A549 (cell line): Measurements from ENCODE around the gene TNFSF13B. TPM values are rescaled to one million over a fixed set of nuclear protein-coding genes. Genes with fewer than 3 reads are reported as not detected.

ENCODE experiments used
- ATAC-seq, 2 experiments: fragments of 200-7000 bp in 1 of 2; fragments of >200 bp in 1 of 2; cut with Nextera tagmentation in 1 of 2; cut with Tn5 transposase in 1 of 2; 3 replicates each; pipeline versions ENCODE4 v1.8.0 to v1.9.1; 2018 to 2020; ENCODE audit warnings: mild to moderate bottlenecking in 1 of 2, moderate library complexity in 1 of 2
- CTCF ChIA-PET: fragments of 300-600 bp; sonication (Branson Sonifier 250); formaldehyde crosslinking; extraction: SDS; loops from one replicate; lab custom pipeline; 2021; ENCODE audit warnings: antibody characterized with exemption, inconsistent platforms; lab: Yijun Ruan, JAX
- POLR2A ChIA-PET: fragments of 350-600 bp; formaldehyde crosslinking; extraction: SDS; loops from one replicate; lab custom pipeline; 2021; ENCODE audit warnings: antibody characterized with exemption, inconsistent platforms; lab: Yijun Ruan, JAX
- DNase-seq, 2 experiments: peaks; one replicate each; pipeline versions ENCODE4 v3.0.0 to v3.0.0-alpha.2; 2011 to 2016; ENCODE audit warnings: low read depth in 1 of 2, low spot score in 1 of 2
- FAIRE-seq: peaks from 2 replicates; lab custom pipeline; 2011; peaks lifted over from hg19 to GRCh38; lab: Jason Lieb, UNC
- H3K27ac ChIP-seq, 2 experiments: fragments of >200 bp; sonication (Bioruptor Twin); formaldehyde crosslinking; 3 replicates each; pipeline ENCODE4 v1.5.1; 2016 to 2017
- H3K4me1 ChIP-seq: fragments of >200 bp; sonication (Bioruptor Twin); formaldehyde crosslinking; 3 replicates; pipeline ENCODE4 v1.6.1; 2016
- H3K4me2 ChIP-seq: fragments of >200 bp; sonication (Bioruptor Twin); formaldehyde crosslinking; 3 replicates; pipeline ENCODE4 v1.6.1; 2016
- H3K4me3 ChIP-seq: fragments of >200 bp; sonication (Bioruptor Twin); formaldehyde crosslinking; 3 replicates; pipeline ENCODE4 v1.5.1; 2016
- H3K9me3 ChIP-seq: fragments of >200 bp; sonication (Bioruptor Twin); formaldehyde crosslinking; 3 replicates; pipeline ENCODE4 v1.6.1; 2016
- CHD2 ChIP-seq: fragments of 150-350 bp; IDR thresholded peaks from 2 replicates; pipeline ENCODE4 v1.6.1; 2014; ENCODE audit warnings: low read length; ENCODE audit not compliant: partially characterized antibody
- EHMT2 ChIP-seq: fragments of 200-600 bp; sonication (generic); IDR thresholded peaks from 2 replicates; pipeline ENCODE4 v1.6.1; 2016; ENCODE audit warnings: antibody characterized with exemption, low read depth, mild to moderate bottlenecking, moderate library complexity
- FOXS1 ChIP-seq: fragments of 250-450 bp; sonication (Bioruptor Pico); IDR thresholded peaks from 2 replicates; pipeline ENCODE4 v1.5.0; 2020; ENCODE audit warnings: mild to moderate bottlenecking, moderate library complexity
- HMGXB4 ChIP-seq: fragments of 250-450 bp; sonication (Bioruptor Pico); IDR thresholded peaks from 2 replicates; pipeline ENCODE4 v1.5.0; 2021; ENCODE audit warnings: mild to moderate bottlenecking, moderate library complexity, borderline replicate concordance
- JUNB ChIP-seq: fragments of >200 bp; sonication (Bioruptor Twin); formaldehyde crosslinking; IDR thresholded peaks from 2 replicates; pipeline ENCODE4 v1.6.1; 2016
- KDM1A ChIP-seq: fragments of 200-600 bp; sonication (generic); IDR thresholded peaks from 2 replicates; pipeline ENCODE4 v1.6.1; 2016; ENCODE audit warnings: low read depth, mild to moderate bottlenecking
- MAZ ChIP-seq: fragments of 150-350 bp; IDR thresholded peaks from 2 replicates; pipeline ENCODE4 v1.6.1; 2014; ENCODE audit warnings: antibody characterized with exemption, low read depth, low read length, borderline replicate concordance
- MYC ChIP-seq: IDR thresholded peaks from 2 replicates; pipeline ENCODE4 v1.6.1; 2012; ENCODE audit warnings: mild to moderate bottlenecking, inconsistent platforms, low read length, improper control_type of control experiment, borderline replicate concordance
- NFE2L2 ChIP-seq: fragments of 150-350 bp; conservative IDR thresholded peaks from 2 replicates; pipeline ENCODE4 v1.6.1; 2014; ENCODE audit warnings: low read length
- NR3C1 ChIP-seq: fragments of >200 bp; sonication (Bioruptor Twin); formaldehyde crosslinking; IDR thresholded peaks from 3 replicates; pipeline ENCODE4 v1.6.1; 2017
- POLR2A ChIP-seq: IDR thresholded peaks from 2 replicates; pipeline ENCODE4 v1.6.1; 2012; ENCODE audit warnings: mild to moderate bottlenecking, low read length
- RAD21 ChIP-seq, 2 experiments: fragments of >200 bp in 1 of 2; sonication (Bioruptor Twin) in 1 of 2; formaldehyde crosslinking in 1 of 2; IDR thresholded peaks in 1 of 2; conservative IDR thresholded peaks in 1 of 2; 2 replicates in 1 of 2; 3 replicates in 1 of 2; pipeline ENCODE4 v1.6.1; 2012 to 2018; ENCODE audit warnings: inconsistent platforms in 1 of 2
- RCOR1 ChIP-seq: fragments of 150-350 bp; IDR thresholded peaks from 2 replicates; pipeline ENCODE4 v1.6.1; 2014; ENCODE audit warnings: antibody characterized with exemption, low read length, low read depth
- RFX5 ChIP-seq: fragments of 450-650 bp; IDR thresholded peaks from 2 replicates; pipeline ENCODE4 v1.7.1; 2014; ENCODE audit warnings: antibody characterized with exemption, mild to moderate bottlenecking, moderate library complexity
- SREBF2 ChIP-seq: fragments of 450-650 bp; IDR thresholded peaks from 2 replicates; pipeline ENCODE4 v1.6.1; 2014; ENCODE audit warnings: mild to moderate bottlenecking, moderate library complexity
- ZC3H11A ChIP-seq: fragments of 450-650 bp; IDR thresholded peaks from 2 replicates; pipeline ENCODE4 v1.6.1; 2014; ENCODE audit warnings: antibody characterized with exemption, mild to moderate bottlenecking
- ZFP36 ChIP-seq: fragments of 450-650 bp; IDR thresholded peaks from 2 replicates; pipeline ENCODE4 v1.6.1; 2014; ENCODE audit warnings: borderline replicate concordance; ENCODE audit not compliant: partially characterized antibody
- WGBS: methylation state at CpG from one replicate; pipeline ENCODE4 v1.1.6; 2017; ENCODE audit errors: missing lambda C conversion rate; 5-methylcytosine and 5-hydroxymethylcytosine counted together
- polyA plus RNA-seq, 4 experiments: library from polyadenylated mRNA; depleted of rRNA in 3 of 4; stranded (reverse); fragments of >200 nt; fragmentation: RNase III in 1 of 4; extraction: RNeasy Plus Mini Kit Qiagen cat#74134 plus additional on column Dnase treatment in 1 of 4; gene quantifications; 2 replicates in 3 of 4; 3 replicates in 1 of 4; pipeline ENCODE4 v1.2.3, GENCODE V29; 2011 to 2017
- TF ChIP-seq, protein P1 (sequence below): IDR thresholded peaks from 2 replicates; pipeline ENCODE4 v1.6.1; 2012
- TF ChIP-seq, protein P2 (sequence below): fragments of 200-600 bp; sonication (generic); IDR thresholded peaks from 2 replicates; pipeline ENCODE4 v1.6.1; 2016; ENCODE audit warnings: antibody characterized with exemption, mild to moderate bottlenecking, moderate library complexity
- TF ChIP-seq, protein P3 (sequence below): fragments of >200 bp; sonication (Bioruptor Twin); formaldehyde crosslinking; IDR thresholded peaks from 3 replicates; pipeline ENCODE4 v1.6.1; 2016
- TF ChIP-seq, protein P4 (sequence below): fragments of 150-350 bp; IDR thresholded peaks from 2 replicates; pipeline ENCODE4 v1.6.1; 2014; ENCODE audit warnings: low read depth, mild to moderate bottlenecking, low read length
- TF ChIP-seq, protein P5 (sequence below): fragments of >200 bp; sonication (Bioruptor Twin); formaldehyde crosslinking; IDR thresholded peaks from 3 replicates; pipeline ENCODE4 v1.5.1; 2016

TNFSF13B gene
- polyA plus RNA-seq, 2 of the 4 experiments (the other 2 are of a cell fraction), result 0.13 to 0.22 TPM

DNA sequence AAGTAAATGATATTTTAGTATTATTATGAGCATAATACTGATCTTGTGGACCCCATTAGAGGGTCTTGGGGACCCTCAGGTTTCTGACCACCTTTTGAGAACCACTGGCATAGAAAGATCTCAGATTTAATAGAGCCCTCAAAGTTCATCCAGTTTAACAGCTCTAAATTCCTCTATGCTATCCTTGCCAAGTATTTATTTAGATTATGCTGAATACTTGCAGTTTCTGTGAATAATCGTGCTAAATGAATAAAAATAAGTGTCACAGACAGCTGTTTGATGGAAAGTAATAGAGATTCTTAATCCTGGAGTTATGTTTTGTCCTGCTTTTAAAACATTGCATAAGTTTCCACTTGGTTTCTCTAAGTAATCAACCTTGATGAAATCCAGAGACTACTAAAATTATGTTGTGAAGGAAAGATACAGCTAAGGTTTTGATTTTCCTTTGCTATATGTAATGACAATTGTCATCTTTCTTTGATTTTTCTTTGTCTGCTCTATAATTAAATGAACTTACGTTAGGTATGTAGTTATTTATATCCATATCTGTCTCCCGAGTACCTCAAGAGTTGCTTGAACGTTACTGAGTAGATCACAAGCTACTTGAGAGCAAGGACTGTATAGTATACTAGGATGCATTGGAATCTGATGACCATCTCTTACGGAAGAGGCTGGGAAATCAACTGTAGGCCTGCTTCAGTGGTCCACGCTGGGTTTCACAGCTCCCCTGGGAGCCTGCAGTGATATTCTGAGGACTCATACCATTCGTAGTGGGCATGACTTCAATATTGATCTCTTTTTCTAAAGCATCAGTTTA lies 45.6 kb upstream of the TNFSF13B start:
- TF ChIP-seq NFE2L2, result no peak
- TF ChIP-seq, protein P1, sequence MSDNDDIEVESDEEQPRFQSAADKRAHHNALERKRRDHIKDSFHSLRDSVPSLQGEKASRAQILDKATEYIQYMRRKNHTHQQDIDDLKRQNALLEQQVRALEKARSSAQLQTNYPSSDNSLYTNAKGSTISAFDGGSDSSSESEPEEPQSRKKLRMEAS, result no peak
- no peak for TF ChIP-seq KDM1A
- TF ChIP-seq RFX5, result no peak
- TF ChIP-seq SREBF2, result no peak
- no peak for TF ChIP-seq MYC
- TF ChIP-seq, protein P2, sequence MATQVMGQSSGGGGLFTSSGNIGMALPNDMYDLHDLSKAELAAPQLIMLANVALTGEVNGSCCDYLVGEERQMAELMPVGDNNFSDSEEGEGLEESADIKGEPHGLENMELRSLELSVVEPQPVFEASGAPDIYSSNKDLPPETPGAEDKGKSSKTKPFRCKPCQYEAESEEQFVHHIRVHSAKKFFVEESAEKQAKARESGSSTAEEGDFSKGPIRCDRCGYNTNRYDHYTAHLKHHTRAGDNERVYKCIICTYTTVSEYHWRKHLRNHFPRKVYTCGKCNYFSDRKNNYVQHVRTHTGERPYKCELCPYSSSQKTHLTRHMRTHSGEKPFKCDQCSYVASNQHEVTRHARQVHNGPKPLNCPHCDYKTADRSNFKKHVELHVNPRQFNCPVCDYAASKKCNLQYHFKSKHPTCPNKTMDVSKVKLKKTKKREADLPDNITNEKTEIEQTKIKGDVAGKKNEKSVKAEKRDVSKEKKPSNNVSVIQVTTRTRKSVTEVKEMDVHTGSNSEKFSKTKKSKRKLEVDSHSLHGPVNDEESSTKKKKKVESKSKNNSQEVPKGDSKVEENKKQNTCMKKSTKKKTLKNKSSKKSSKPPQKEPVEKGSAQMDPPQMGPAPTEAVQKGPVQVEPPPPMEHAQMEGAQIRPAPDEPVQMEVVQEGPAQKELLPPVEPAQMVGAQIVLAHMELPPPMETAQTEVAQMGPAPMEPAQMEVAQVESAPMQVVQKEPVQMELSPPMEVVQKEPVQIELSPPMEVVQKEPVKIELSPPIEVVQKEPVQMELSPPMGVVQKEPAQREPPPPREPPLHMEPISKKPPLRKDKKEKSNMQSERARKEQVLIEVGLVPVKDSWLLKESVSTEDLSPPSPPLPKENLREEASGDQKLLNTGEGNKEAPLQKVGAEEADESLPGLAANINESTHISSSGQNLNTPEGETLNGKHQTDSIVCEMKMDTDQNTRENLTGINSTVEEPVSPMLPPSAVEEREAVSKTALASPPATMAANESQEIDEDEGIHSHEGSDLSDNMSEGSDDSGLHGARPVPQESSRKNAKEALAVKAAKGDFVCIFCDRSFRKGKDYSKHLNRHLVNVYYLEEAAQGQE, result no peak
- TF ChIP-seq ZC3H11A, result no peak
- TF ChIP-seq RCOR1, result no peak
- TF ChIP-seq CHD2, result no peak
- TF ChIP-seq POLR2A, result no peak
- no peak for TF ChIP-seq FOXS1
- TF ChIP-seq, all 56 proteins: peak for 0
- no peak for ATAC-seq
- WGBS, result 90% methylated on average over 7 of the region's 7 CpGs
- ChIA-PET POLR2A (no interaction called here), CTCF (no interaction called here)
- DNase-seq, result no peak
- Histone ChIP-seq H3K27ac (no peak overlapping the region), H3K9me3 (no peaks in the 10 kb centered on the region), H3K4me3 (no peak overlapping the region), H3K4me1 (peaks cover 16% of the 10 kb centered on the region; the same call in 2 of the 3 replicates), H3K4me2 (no peak overlapping the region)
- no peak for FAIRE-seq

DNA sequence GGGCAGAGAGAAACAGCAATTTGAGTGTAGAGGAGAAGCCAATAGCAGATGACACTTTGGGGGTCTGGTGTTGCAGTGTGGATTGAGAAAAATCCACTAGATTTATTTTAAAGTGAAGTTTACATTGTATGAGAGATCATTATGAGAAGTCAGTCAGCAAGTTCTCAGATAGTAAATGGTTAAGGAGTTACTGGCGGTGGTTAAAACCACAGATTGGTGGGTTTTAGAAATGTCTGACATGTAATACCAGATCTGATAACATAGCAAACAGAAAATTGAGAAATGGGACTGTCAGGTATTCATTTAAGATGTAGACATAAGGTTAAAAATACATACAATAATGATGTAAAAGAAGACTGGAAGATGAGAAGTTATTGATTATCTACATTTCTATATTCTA lies 44.1 kb upstream of the TNFSF13B start:
- FAIRE-seq (no peak), DNase-seq (no peak), ATAC-seq (no peak)
- H3K9me3 ChIP-seq, result no peaks in the 10 kb centered on the region
- no peak overlapping the region for H3K4me3 ChIP-seq
- WGBS, result 93% methylated on average over 1 of the region's 1 CpG
- CTCF ChIA-PET, result no interaction called here
- no peak overlapping the region for H3K4me2 ChIP-seq
- H3K4me1 ChIP-seq, result peaks cover 8% of the 10 kb centered on the region; the same call in 2 of the 3 replicates
- POLR2A ChIA-PET, result no interaction called here
- H3K27ac ChIP-seq, result no peak overlapping the region
- TF ChIP-seq, protein P3, sequence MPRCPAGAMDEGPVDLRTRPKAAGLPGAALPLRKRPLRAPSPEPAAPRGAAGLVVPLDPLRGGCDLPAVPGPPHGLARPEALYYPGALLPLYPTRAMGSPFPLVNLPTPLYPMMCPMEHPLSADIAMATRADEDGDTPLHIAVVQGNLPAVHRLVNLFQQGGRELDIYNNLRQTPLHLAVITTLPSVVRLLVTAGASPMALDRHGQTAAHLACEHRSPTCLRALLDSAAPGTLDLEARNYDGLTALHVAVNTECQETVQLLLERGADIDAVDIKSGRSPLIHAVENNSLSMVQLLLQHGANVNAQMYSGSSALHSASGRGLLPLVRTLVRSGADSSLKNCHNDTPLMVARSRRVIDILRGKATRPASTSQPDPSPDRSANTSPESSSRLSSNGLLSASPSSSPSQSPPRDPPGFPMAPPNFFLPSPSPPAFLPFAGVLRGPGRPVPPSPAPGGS, result no peak
- TF ChIP-seq ZFP36 (no peak), HMGXB4 (CRISPR knock-in tag) (no peak), EHMT2 (no peak), RAD21 (conservative IDR thresholded peaks at IDR 0.05 in 1 of 2, IDR thresholded peaks at IDR 0.05 in 1 of 2) (no peak), JUNB (no peak), SREBF2 (no peak), NFE2L2 (no peak), MAZ (no peak), POLR2A (no peak), MYC (no peak), NR3C1 (no peak)
- TF ChIP-seq, protein P4, sequence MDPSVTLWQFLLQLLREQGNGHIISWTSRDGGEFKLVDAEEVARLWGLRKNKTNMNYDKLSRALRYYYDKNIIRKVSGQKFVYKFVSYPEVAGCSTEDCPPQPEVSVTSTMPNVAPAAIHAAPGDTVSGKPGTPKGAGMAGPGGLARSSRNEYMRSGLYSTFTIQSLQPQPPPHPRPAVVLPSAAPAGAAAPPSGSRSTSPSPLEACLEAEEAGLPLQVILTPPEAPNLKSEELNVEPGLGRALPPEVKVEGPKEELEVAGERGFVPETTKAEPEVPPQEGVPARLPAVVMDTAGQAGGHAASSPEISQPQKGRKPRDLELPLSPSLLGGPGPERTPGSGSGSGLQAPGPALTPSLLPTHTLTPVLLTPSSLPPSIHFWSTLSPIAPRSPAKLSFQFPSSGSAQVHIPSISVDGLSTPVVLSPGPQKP, result no peak
- TF ChIP-seq, protein P5, sequence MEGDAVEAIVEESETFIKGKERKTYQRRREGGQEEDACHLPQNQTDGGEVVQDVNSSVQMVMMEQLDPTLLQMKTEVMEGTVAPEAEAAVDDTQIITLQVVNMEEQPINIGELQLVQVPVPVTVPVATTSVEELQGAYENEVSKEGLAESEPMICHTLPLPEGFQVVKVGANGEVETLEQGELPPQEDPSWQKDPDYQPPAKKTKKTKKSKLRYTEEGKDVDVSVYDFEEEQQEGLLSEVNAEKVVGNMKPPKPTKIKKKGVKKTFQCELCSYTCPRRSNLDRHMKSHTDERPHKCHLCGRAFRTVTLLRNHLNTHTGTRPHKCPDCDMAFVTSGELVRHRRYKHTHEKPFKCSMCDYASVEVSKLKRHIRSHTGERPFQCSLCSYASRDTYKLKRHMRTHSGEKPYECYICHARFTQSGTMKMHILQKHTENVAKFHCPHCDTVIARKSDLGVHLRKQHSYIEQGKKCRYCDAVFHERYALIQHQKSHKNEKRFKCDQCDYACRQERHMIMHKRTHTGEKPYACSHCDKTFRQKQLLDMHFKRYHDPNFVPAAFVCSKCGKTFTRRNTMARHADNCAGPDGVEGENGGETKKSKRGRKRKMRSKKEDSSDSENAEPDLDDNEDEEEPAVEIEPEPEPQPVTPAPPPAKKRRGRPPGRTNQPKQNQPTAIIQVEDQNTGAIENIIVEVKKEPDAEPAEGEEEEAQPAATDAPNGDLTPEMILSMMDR, result no peak
